Non-pigmented ciliary epithelial cell (primary cell): Measurements from ENCODE around the gene HECTD2.
A peak's percentile ranks its signal among the peaks of the same experiment; 100 is the strongest.
"Not testable (repeated sequence)": the region's sequence is repeated elsewhere in the genome, so short reads cannot be mapped to it uniquely, and the experiment has no call there.

Source experiments
- DNase-seq: peaks from one replicate; pipeline ENCODE4 v3.0.0-alpha.2; 2010; ENCODE audit warnings: low read depth

The HECTD2 gene

GRCh38 chr10:91409869-91410637 lies at the start of gene HECTD2:
HECTD2 (plus strand) TSS chr10:91410344; CDS start chr10:91410439, 95 bp downstream.
- no peak for DNase-seq

GRCh38 chr10:91360461-91360860 lies 49.7 kb upstream of the HECTD2 start:
- DNase-seq, result no peak

- DNase-seq, result not testable (repeated sequence)
Observed at GRCh38 chr10:91365519-91365918, 44.6 kb upstream of the HECTD2 start.

- no peak for DNase-seq
Observed at GRCh38 chr10:91366704-91367103, 43.4 kb upstream of the HECTD2 start.

GRCh38 chr10:91367127-91367531 lies 43.0 kb upstream of the HECTD2 start:
- no peak for DNase-seq

- no peak for DNase-seq
Observed at GRCh38 chr10:91367558-91367957, 42.6 kb upstream of the HECTD2 start.

GRCh38 chr10:91369978-91370589 lies 40.1 kb upstream of the HECTD2 start:
- not testable (repeated sequence) for DNase-seq

- DNase-seq, result no peak
Observed at GRCh38 chr10:91374052-91374451, 36.1 kb upstream of the HECTD2 start.

GRCh38 chr10:91378061-91378460 lies 32.1 kb upstream of the HECTD2 start:
- DNase-seq, result no peak

GRCh38 chr10:91380873-91381256 lies 29.3 kb upstream of the HECTD2 start:
- DNase-seq, result no peak

GRCh38 chr10:91381257-91381891 lies 28.8 kb upstream of the HECTD2 start:
- DNase-seq, result no peak

- no peak for DNase-seq
Observed at GRCh38 chr10:91385306-91386085, 24.6 kb upstream of the HECTD2 start.

GRCh38 chr10:91389636-91390512 lies 20.3 kb upstream of the HECTD2 start:
- no peak for DNase-seq

GRCh38 chr10:91390513-91390825 lies 19.7 kb upstream of the HECTD2 start:
- not testable (repeated sequence) for DNase-seq

GRCh38 chr10:91391920-91392319 lies 18.2 kb upstream of the HECTD2 start:
- DNase-seq, result no peak

- DNase-seq, result no peak
Observed at GRCh38 chr10:91406322-91406721, 3.8 kb upstream of the HECTD2 start.

GRCh38 chr10:91409069-91409868 lies 875 bp upstream of the HECTD2 start:
- peak; percentile 65 for DNase-seq

- DNase-seq, result no peak
Observed at GRCh38 chr10:91410638-91411371, 661 bp downstream of the HECTD2 start.

- DNase-seq, result no peak
Observed at GRCh38 chr10:91411621-91412020, 1.5 kb downstream of the HECTD2 start.
